ENCODE results near the gene SUGCT. TPM values are rescaled to one million over a fixed set of nuclear protein-coding genes. Genes with fewer than 3 reads are reported as not detected.

SUGCT gene
- total and polyA plus RNA-seq, 3 donors from 2014 or later: 7.1 to 9.8 (median 8.1) TPM

DNA sequence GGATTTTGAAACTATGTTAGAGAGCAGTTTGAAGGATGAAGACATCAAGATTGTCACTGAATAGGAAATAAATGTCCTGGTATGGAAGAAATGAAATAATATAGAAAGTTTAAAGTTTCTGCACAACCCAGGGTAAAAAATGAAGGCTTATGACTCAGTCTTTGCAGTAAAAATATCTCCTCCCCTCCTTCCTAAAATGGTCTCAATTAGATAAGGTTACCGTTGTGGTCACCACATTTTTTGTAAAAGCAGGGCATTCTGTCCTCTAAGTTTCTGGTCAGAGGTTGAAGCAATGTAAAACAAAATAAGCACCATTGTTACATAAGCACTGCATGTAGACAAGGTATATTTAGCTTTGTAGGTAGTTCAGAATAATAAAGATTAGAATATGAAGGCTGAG, 403.5 kb downstream of the SUGCT start:
- H3K27me3 ChIP-seq: no peaks in the 10 kb centered on the region
- no peak overlapping the region for H3K4me3 ChIP-seq
- no peaks in the 10 kb centered on the region for H3K36me3 ChIP-seq (ENCODE audit: low read depth, missing control alignments)
- no peak for TF ChIP-seq POLR2A (IDR thresholded peaks at IDR 0.05)
- TF ChIP-seq, protein P1, sequence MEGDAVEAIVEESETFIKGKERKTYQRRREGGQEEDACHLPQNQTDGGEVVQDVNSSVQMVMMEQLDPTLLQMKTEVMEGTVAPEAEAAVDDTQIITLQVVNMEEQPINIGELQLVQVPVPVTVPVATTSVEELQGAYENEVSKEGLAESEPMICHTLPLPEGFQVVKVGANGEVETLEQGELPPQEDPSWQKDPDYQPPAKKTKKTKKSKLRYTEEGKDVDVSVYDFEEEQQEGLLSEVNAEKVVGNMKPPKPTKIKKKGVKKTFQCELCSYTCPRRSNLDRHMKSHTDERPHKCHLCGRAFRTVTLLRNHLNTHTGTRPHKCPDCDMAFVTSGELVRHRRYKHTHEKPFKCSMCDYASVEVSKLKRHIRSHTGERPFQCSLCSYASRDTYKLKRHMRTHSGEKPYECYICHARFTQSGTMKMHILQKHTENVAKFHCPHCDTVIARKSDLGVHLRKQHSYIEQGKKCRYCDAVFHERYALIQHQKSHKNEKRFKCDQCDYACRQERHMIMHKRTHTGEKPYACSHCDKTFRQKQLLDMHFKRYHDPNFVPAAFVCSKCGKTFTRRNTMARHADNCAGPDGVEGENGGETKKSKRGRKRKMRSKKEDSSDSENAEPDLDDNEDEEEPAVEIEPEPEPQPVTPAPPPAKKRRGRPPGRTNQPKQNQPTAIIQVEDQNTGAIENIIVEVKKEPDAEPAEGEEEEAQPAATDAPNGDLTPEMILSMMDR (IDR thresholded peaks at IDR 0.05): no peak
- 76 to 90% methylated on average over 1 of the region's 1 CpG for WGBS, 2 donors
- H3K27ac ChIP-seq: no peak overlapping the region
- no peaks in the 10 kb centered on the region for H3K9me3 ChIP-seq
- intact Hi-C loops (cut with DNase I; ENCODE audit: low total_unique reads): no loop called here
- H3K4me1 ChIP-seq: no peaks in the 10 kb centered on the region
- DNase-seq: no peak

DNA sequence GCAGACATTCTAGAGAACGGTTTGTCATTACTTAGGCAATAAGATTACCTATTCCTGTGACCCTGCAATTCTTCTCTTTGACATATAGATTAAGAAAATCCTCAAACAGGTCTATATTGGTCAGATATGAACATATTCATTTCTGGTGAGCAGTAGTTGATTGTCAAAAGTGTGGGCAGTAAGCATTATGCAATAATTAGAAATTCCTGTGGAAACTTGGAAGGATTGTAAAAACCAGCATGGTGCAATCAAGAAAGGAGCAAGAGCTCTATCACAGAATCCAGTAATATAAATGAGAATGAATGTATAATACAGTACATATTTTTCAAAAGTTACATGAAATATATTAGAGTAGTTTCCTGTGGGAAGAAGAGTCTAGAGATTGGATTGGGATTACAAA, 406.5 kb downstream of the SUGCT start:
- TF ChIP-seq POLR2A (IDR thresholded peaks at IDR 0.05): no peak
- TF ChIP-seq, protein P1 (IDR thresholded peaks at IDR 0.05): no peak
- intact Hi-C loops (cut with DNase I; ENCODE audit: low total_unique reads): no loop called here
- Histone ChIP-seq H3K27ac (no peak overlapping the region), H3K9me3 (no peaks in the 10 kb centered on the region), H3K4me1 (no peaks in the 10 kb centered on the region), H3K36me3 (ENCODE audit: low read depth, missing control alignments) (no peaks in the 10 kb centered on the region), H3K4me3 (no peak overlapping the region), H3K27me3 (no peaks in the 10 kb centered on the region)
- DNase-seq: no peak
- WGBS, 2 donors: 95 to 100% methylated on average over 1 of the region's 1 CpG

DNA sequence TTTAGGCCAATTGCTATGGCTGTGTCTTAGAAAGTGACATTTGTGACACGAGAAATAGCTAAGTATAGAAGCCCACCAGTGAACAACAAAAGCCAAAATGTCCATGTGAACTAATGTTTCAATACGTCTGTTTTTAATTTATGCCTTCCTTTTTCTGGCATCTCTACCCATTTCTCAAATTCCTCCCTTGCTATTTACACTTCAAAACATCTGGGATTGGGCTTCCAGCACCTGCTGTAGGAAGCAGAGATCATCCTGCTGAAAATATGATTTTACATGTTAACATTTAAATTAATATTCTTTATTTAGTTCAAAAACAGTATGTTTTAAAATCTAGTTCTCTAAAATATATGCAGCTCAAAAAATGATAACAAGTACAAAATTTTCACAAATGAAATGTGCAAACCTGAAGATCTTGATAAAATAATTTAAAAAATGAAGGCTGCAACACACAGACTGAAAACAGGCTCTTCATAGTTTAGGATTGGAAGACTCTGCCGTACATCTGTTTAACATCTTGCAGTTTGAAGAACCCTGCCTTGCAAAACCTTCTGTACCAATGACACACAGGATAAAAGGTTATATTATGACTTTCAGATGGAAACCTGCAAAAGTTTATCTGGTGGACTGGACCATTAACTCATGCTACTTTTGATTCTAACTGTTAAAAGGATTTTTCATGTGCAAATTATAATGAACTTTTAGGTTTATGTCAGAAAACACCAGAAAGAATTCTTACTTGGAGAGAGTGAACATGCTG, 408.4 kb downstream of the SUGCT start:
- H3K27me3 ChIP-seq: no peaks in the 10 kb centered on the region
- no peak overlapping the region for H3K27ac ChIP-seq
- H3K9me3 ChIP-seq: no peaks in the 10 kb centered on the region
- no peak for DNase-seq
- no peaks in the 10 kb centered on the region for H3K36me3 ChIP-seq (ENCODE audit: low read depth, missing control alignments)
- TF ChIP-seq, protein P1 (IDR thresholded peaks at IDR 0.05): no peak
- no peak for TF ChIP-seq POLR2A (IDR thresholded peaks at IDR 0.05)
- H3K4me3 ChIP-seq: no peak overlapping the region
- WGBS, 2 donors: 62 to 74% methylated on average over 3 of the region's 3 CpGs
- H3K4me1 ChIP-seq: no peaks in the 10 kb centered on the region
- intact Hi-C loops (cut with DNase I; ENCODE audit: low total_unique reads): no loop called here

DNA sequence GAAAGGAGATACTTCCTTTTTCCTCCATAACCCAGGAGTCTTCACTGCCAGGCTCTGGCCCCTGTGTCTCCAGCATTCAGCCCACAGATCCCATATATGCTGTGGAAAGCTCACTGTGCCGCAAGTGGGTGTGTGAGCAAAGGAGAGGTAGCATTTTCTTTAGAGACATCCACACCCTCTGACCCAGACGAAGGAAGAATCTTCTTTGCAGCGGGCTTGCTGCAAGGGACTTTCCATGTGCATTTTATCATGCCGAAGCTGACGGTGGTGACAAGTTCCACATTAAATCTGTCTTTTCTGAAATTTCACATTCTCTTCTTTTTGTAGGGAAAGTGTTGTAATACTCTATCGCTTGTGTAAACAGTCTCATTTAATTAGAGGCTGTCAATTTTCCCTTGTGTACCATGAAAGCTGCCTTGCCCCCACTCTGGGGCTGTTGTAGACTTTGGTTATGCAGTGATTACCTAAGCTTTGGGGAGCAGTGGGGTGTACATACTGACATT, 409.5 kb downstream of the SUGCT start:
- TF ChIP-seq, protein P1 (IDR thresholded peaks at IDR 0.05): no peak
- no peak for TF ChIP-seq POLR2A (IDR thresholded peaks at IDR 0.05)
- no peak overlapping the region for H3K4me3 ChIP-seq
- H3K9me3 ChIP-seq: no peaks in the 10 kb centered on the region
- DNase-seq: no peak
- H3K27me3 ChIP-seq: no peaks in the 10 kb centered on the region
- no peaks in the 10 kb centered on the region for H3K4me1 ChIP-seq
- no peaks in the 10 kb centered on the region for H3K36me3 ChIP-seq (ENCODE audit: low read depth, missing control alignments)
- H3K27ac ChIP-seq: no peak overlapping the region
- WGBS, 2 donors: 65 to 83% methylated on average over 6 of the region's 6 CpGs
- intact Hi-C loops (cut with DNase I; ENCODE audit: low total_unique reads): no loop called here

DNA sequence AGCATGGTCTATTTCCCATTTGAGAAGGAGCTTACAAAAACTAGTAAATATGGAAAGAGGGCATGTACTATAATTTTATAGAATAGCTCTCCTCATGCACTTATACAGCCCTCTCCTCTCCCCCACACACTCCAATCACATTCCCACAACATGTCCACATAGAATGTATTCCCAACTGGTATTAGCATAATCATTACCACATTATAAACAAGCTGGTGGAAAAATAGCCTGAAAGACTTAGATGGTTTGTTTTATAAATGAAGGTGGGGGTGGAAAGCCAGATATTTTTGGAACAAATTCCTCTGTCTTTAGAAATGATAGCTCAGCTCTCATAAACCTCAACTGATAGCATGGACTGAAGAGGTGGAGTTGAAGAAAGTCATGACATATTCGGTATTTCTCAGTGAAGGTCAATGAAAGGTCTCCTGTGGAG, 410.1 kb downstream of the SUGCT start:
- Histone ChIP-seq H3K4me3 (no peak overlapping the region), H3K9me3 (no peaks in the 10 kb centered on the region), H3K27ac (no peak overlapping the region), H3K36me3 (ENCODE audit: low read depth, missing control alignments) (no peaks in the 10 kb centered on the region), H3K27me3 (no peaks in the 10 kb centered on the region), H3K4me1 (no peaks in the 10 kb centered on the region)
- no peak for DNase-seq
- 37 to 39% methylated on average over 1 of the region's 1 CpG for WGBS, 2 donors
- TF ChIP-seq, protein P1 (IDR thresholded peaks at IDR 0.05): no peak
- no peak for TF ChIP-seq POLR2A (IDR thresholded peaks at IDR 0.05)
- intact Hi-C loops (cut with DNase I; ENCODE audit: low total_unique reads): no loop called here
